ENCODE results near the gene ZNF653.

Gene ZNF653

GRCh38 chr19:11448923-11449554 lies 56.6 kb downstream of the ZNF653 start:
- no peak for DNase-seq (ENCODE audit: low read depth, low spot score)
- H3K4me3 ChIP-seq (ENCODE audit: low read depth, low read length), result no peak overlapping the region
- in situ Hi-C loops (cut with HindIII; ENCODE audit: low sequenced_read_pairs), result no loop called here
- TF ChIP-seq CTCF (IDR thresholded peaks at IDR 0.05; ENCODE audit: low read depth, low read length), result no peak

- TF ChIP-seq CTCF (IDR thresholded peaks at IDR 0.05; ENCODE audit: low read depth, low read length), result no peak
- in situ Hi-C loops (cut with HindIII; ENCODE audit: low sequenced_read_pairs), result no loop called here
- no peak overlapping the region for H3K4me3 ChIP-seq (ENCODE audit: low read depth, low read length)
Measured at GRCh38 chr19:11448410-11448809, 57.2 kb downstream of the ZNF653 start.

GRCh38 chr19:11447347-11448262 lies 58.0 kb downstream of the ZNF653 start:
- TF ChIP-seq CTCF (IDR thresholded peaks at IDR 0.05; ENCODE audit: low read depth, low read length), result no peak
- H3K4me3 ChIP-seq (ENCODE audit: low read depth, low read length), result no peak overlapping the region
- DNase-seq (ENCODE audit: low read depth, low spot score), result no peak
- in situ Hi-C loops (cut with HindIII; ENCODE audit: low sequenced_read_pairs), result no loop called here

More at GRCh38 chr19:11448410-11448809, 57.2 kb downstream of the ZNF653 start:
- DNase-seq (ENCODE audit: low read depth, low spot score), result no peak

GRCh38 chr19:11446652-11447301 lies 58.9 kb downstream of the ZNF653 start:
- in situ Hi-C loops (cut with HindIII; ENCODE audit: low sequenced_read_pairs), result no loop called here
- no peak overlapping the region for H3K4me3 ChIP-seq (ENCODE audit: low read depth, low read length)
- peak; percentile 76 for TF ChIP-seq CTCF (IDR thresholded peaks at IDR 0.05; ENCODE audit: low read depth, low read length)
- DNase-seq (ENCODE audit: low read depth, low spot score), result no peak

- H3K4me3 ChIP-seq (ENCODE audit: low read depth, low read length), result no peak overlapping the region
- TF ChIP-seq CTCF (IDR thresholded peaks at IDR 0.05; ENCODE audit: low read depth, low read length), result no peak
- no peak for DNase-seq (ENCODE audit: low read depth, low spot score)
- in situ Hi-C loops (cut with HindIII; ENCODE audit: low sequenced_read_pairs), result no loop called here
Measured at GRCh38 chr19:11446271-11446651, 59.4 kb downstream of the ZNF653 start.

GRCh38 chr19:11445141-11445540 lies 60.5 kb downstream of the ZNF653 start:
- in situ Hi-C loops (cut with HindIII; ENCODE audit: low sequenced_read_pairs), result no loop called here
- no peak overlapping the region for H3K4me3 ChIP-seq (ENCODE audit: low read depth, low read length)
- TF ChIP-seq CTCF (IDR thresholded peaks at IDR 0.05; ENCODE audit: low read depth, low read length), result no peak
- DNase-seq (ENCODE audit: low read depth, low spot score), result no peak
